CD4-positive, alpha-beta T cell treated with Interleukin-1 beta for 1 hour (primary cell): ENCODE measurements around the gene DENND10.
"Not testable (repeated sequence)": the region's sequence is repeated elsewhere in the genome, so short reads cannot be mapped to it uniquely, and the experiment has no call there.

Experiments used
- DNase-seq, 2 donors: peaks; one replicate each; pipeline ENCODE4 v3.0.0-alpha.2; 2020 to 2022

The DENND10 gene

GRCh38 chr10:119167041-119167440, 63.1 kb downstream of the DENND10 start:
- no peak for DNase-seq

GRCh38 chr10:119174109-119174508, 70.2 kb downstream of the DENND10 start:
- DNase-seq, result no peak

DNA sequence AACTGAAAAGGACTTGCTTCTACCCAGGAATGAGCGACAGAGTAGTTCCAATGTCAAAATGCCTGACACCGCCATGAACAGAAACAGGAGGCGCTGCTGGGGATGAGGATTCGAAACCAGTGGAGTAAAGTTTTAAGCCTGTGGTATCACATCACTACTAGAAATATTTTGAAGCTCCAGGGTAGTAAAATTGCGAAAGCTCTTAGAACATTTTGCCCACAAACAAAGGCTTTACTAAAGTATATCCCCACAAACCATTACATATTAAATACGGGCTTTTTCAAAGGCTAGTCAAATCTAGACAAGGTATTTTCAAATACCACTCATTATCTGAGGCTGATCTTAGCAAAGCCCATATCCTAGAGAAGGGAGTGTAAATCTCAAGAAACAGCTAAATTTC, 72.3 kb downstream of the DENND10 start:
- no peak for DNase-seq

DNA sequence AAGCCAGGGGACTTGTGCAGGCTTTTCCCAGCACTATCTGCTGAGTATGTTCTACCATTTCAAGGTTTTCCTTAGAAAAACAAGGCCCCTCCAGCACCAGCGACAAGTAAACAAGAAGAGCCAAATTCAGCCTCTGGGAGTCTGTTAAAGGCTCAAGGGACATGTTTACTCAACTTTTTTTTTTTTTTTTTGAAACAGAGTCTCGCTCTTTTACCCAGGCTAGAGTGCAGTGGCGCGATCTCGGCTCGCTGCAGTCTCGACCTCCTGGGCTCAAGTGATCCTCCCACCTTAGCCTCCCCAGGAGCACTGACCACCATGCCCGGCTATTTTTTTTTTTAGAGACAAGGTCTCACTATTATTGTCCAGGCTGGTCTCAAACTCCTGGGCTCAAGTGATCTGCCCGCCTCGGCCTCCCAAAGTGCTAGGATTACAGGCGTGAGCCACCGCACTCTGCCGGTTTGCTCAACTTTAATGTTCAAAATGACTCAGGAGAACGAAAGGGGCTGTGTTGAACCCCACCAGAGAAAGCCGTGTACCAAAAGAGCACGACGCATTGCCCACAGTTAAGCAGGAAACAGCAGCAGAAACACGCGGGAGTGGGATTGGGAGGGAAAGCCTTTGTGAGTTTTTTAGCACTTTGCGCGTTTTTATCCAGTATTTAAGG, 73.9 kb downstream of the DENND10 start:
- no peak for DNase-seq

- DNase-seq, result peak; percentile 90
Observed at GRCh38 chr10:119178372-119179119, 74.6 kb downstream of the DENND10 start, which contains the start of gene PRDX3. TSS of gene PRDX3 (minus strand) at chr10:119178812. CDS start at chr10:119178790, 22 bp downstream.

DNA sequence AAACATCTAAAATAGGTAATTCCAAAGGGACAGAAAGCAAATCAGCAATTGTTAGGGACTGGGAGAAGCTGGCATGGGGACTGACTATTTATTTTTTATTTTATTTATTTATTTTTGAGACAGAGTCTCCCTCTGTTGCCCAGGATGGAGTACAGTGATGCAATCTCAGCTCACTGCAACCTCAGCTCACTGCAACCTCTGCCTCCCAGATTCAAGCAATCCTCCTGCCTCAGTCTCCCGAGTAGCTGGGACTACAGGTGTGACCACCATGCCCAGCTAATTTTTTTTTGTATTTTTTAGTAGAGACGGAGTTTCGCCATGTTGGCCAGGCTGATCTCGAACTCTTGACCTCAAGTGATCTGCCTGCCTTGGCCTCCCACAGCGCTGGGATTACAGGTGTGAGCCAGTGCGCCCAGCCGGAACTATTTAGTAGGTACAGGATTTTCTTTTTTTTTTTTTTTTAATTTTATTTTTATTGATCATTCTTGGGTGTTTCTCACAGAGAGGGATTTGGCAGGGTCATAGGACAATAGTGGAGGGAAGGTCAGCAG, 77.0 kb downstream of the DENND10 start:
- DNase-seq, result not testable (repeated sequence)

DNA sequence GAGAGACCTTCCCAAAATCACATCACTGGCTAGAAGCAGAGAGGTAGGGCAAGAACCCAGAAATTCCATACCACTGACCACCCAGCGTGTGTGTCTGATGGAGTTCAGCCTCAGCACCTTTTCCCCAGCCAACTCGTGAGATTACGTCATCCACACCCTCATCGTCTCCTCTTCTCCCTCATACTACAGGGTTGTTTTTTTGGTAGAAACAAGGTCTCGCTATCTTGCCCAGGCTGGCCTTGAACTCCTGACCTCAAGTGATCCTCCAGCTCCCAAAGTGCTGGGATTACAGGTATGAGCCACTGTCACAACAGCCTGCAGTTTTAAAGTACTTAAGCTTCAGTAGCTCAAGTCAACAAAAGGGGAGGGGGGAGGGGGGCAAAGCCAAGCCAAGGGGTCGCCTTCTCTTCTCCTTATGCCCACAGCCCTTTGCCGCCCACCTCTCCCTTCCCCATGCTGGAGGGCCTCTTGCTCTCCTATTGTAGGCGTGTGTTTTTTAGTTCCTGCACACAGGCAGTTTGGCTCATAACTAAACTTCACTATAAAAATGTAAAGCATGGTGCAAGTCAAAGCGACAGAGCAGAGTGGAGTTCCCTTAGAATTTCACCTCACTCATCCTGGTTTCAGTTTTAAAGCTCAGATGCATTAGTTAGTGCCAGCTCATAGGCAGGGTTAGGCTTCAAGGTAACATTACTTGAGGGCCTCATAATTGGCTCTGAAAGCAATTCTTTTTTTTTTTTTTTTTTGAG, 79.9 kb downstream of the DENND10 start:
- no peak for DNase-seq
